ENCODE data around the gene PCSK7. TPM values are rescaled to one million over a fixed set of nuclear protein-coding genes. Genes with fewer than 3 reads are reported as not detected.

Gene PCSK7
- total RNA-seq, 4 donors from 2014 or later = 14.5 to 19.9 (median 16.4) TPM

- intact Hi-C loops (cut with DNase I; ENCODE audit: low total_unique reads) (no loop called here), in situ Hi-C loops (cut with MboI; ENCODE audit: low sequenced_read_pairs in 4 of 4) (no loop called here)
- peak overlapping the region; percentile 74 to 78 (median 76) for H3K27ac ChIP-seq
- no peaks in the 10 kb centered on the region for H3K27me3 ChIP-seq
- TF ChIP-seq POLR2A (IDR thresholded peaks at IDR 0.05) = no peak
- TF ChIP-seq, protein P1, sequence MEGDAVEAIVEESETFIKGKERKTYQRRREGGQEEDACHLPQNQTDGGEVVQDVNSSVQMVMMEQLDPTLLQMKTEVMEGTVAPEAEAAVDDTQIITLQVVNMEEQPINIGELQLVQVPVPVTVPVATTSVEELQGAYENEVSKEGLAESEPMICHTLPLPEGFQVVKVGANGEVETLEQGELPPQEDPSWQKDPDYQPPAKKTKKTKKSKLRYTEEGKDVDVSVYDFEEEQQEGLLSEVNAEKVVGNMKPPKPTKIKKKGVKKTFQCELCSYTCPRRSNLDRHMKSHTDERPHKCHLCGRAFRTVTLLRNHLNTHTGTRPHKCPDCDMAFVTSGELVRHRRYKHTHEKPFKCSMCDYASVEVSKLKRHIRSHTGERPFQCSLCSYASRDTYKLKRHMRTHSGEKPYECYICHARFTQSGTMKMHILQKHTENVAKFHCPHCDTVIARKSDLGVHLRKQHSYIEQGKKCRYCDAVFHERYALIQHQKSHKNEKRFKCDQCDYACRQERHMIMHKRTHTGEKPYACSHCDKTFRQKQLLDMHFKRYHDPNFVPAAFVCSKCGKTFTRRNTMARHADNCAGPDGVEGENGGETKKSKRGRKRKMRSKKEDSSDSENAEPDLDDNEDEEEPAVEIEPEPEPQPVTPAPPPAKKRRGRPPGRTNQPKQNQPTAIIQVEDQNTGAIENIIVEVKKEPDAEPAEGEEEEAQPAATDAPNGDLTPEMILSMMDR (IDR thresholded peaks at IDR 0.05 in 4 of 5, conservative IDR thresholded peaks at IDR 0.05 in 1 of 5) = no peak
- DNase-seq = no peak
- H3K36me3 ChIP-seq = peaks cover 0 to 16% of the 10 kb centered on the region in 2 donors
- H3K4me3 ChIP-seq = peak overlapping the region; percentile 40 to 57 (median 44)
- ATAC-seq = no peak
- H3K4me1 ChIP-seq = peaks cover 25% of the 10 kb centered on the region in 2 donors
- H3K9me3 ChIP-seq = no peaks in the 10 kb centered on the region
Measured at GRCh38 chr11:117201658-117202305, 30.1 kb downstream of the PCSK7 start.

GRCh38 chr11:117200813-117201657 is 30.8 kb downstream of the PCSK7 start:
- DNase-seq (no peak), ATAC-seq (peak in 1 of 2 donors; percentile 17)
- Histone ChIP-seq H3K27me3 (no peaks in the 10 kb centered on the region), H3K4me3 (peak overlapping the region; percentile 40 to 57 (median 44)), H3K36me3 (peaks cover 0 to 23% of the 10 kb centered on the region in 2 donors), H3K9me3 (no peaks in the 10 kb centered on the region), H3K4me1 (peaks cover 25% of the 10 kb centered on the region in 2 donors), H3K27ac (peak overlapping the region; percentile 74 to 78 (median 76))
- intact Hi-C loops (cut with DNase I; ENCODE audit: low total_unique reads) (no loop called here), in situ Hi-C loops (cut with MboI; ENCODE audit: low sequenced_read_pairs in 4 of 4) (no loop called here)
- TF ChIP-seq POLR2A (IDR thresholded peaks at IDR 0.05) = no peak
- TF ChIP-seq, protein P1 (IDR thresholded peaks at IDR 0.05 in 4 of 5, conservative IDR thresholded peaks at IDR 0.05 in 1 of 5) = no peak

GRCh38 chr11:117199916-117200812 is 31.7 kb downstream of the PCSK7 start:
- DNase-seq = no peak
- H3K4me3 ChIP-seq = peak overlapping the region; percentile 40 to 57 (median 44)
- no peaks in the 10 kb centered on the region for H3K9me3 ChIP-seq
- peak overlapping the region; percentile 74 to 78 (median 76) for H3K27ac ChIP-seq
- peaks cover 25% of the 10 kb centered on the region in 2 donors for H3K4me1 ChIP-seq
- in situ Hi-C loops (cut with MboI; ENCODE audit: low sequenced_read_pairs in 4 of 4) = no loop called here
- peaks cover 0 to 23% of the 10 kb centered on the region in 2 donors for H3K36me3 ChIP-seq
- no peak for ATAC-seq
- H3K27me3 ChIP-seq = no peaks in the 10 kb centered on the region
- intact Hi-C loops (cut with DNase I; ENCODE audit: low total_unique reads) = no loop called here
- peak in 1 of 2 donors; percentile 6 for TF ChIP-seq POLR2A (IDR thresholded peaks at IDR 0.05)
- TF ChIP-seq, protein P1 (IDR thresholded peaks at IDR 0.05 in 4 of 5, conservative IDR thresholded peaks at IDR 0.05 in 1 of 5) = no peak

DNA sequence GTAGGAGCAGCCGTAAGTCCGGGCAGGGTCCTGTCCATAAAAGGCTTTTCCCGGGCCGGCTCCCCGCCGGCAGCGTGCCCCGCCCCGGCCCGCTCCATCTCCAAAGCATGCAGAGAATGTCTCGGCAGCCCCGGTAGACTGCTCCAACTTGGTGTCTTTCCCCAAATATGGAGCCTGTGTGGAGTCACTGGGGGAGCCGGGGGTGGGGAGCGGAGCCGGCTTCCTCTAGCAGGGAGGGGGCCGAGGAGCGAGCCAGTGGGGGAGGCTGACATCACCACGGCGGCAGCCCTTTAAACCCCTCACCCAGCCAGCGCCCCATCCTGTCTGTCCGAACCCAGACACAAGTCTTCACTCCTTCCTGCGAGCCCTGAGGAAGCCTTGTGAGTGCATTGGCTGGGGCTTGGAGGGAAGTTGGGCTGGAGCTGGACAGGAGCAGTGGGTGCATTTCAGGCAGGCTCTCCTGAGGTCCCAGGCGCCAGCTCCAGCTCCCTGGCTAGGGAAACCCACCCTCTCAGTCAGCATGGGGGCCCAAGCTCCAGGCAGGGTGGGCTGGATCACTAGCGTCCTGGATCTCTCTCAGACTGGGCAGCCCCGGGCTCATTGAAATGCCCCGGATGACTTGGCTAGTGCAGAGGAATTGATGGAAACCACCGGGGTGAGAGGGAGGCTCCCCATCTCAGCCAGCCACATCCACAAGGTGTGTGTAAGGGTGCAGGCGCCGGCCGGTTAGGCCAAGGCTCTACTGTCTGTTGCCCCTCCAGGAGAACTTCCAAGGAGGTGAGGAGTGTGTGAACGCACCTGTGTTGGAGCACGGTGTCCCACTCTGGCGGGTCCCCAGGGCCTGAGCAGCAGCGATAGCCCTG is 32.6 kb downstream of the PCSK7 start, which contains the start of gene TAGLN:
TSS of gene TAGLN (plus strand) at position 318 of the 863 bp plus-strand sequence. CDS start 3,644 bp downstream, outside the sequence.
- peak in 1 of 2 donors; percentile 47 for TF ChIP-seq POLR2A (IDR thresholded peaks at IDR 0.05)
- TF ChIP-seq, protein P1 (IDR thresholded peaks at IDR 0.05 in 4 of 5, conservative IDR thresholded peaks at IDR 0.05 in 1 of 5) = no peak
- peaks cover 17 to 20% of the 10 kb centered on the region in 2 donors for H3K4me1 ChIP-seq
- DNase-seq (peak in 1 of 2 donors; percentile 73), ATAC-seq (peak; percentile 46 to 52)
- intact Hi-C loops (cut with DNase I; ENCODE audit: low total_unique reads) (no loop called here), in situ Hi-C loops (cut with MboI; ENCODE audit: low sequenced_read_pairs in 4 of 4) (no loop called here)
- H3K4me3 ChIP-seq = peak within 1 kb of the TSS; percentile 40 to 57 (median 44)
- no peaks in the 10 kb centered on the region for H3K9me3 ChIP-seq
- peaks cover 0 to 22% of the 10 kb centered on the region in 2 donors for H3K36me3 ChIP-seq
- peak within 1 kb of the TSS; percentile 74 to 78 (median 76) for H3K27ac ChIP-seq
- H3K27me3 ChIP-seq = no peaks in the 10 kb centered on the region
